Large intestine (tissue), 12 donors: Measurements from ENCODE around the gene ASRGL1. TPM values are rescaled to one million over a fixed set of nuclear protein-coding genes. Genes with fewer than 3 reads are reported as not detected.

ENCODE experiments used
- DNase-seq, 2 donors: peaks; one replicate each; pipeline versions ENCODE4 v3.0.0 to v3.0.0-alpha.2; 2013
- H3K27ac ChIP-seq: one replicate; pipeline ENCODE4 v1.5.1; 2013; ENCODE audit warnings: low read length
- H3K27me3 ChIP-seq: 2 replicates; pipeline ENCODE4 v1.6.1; 2013; ENCODE audit warnings: low read length; ENCODE audit not compliant: control insufficient read depth, insufficient read depth
- H3K36me3 ChIP-seq: 2 replicates; pipeline ENCODE4 v1.6.1; 2013; ENCODE audit warnings: low read length; ENCODE audit not compliant: control insufficient read depth, insufficient read depth
- H3K4me1 ChIP-seq: one replicate; pipeline ENCODE4 v1.6.1; 2013; ENCODE audit warnings: low read length; ENCODE audit not compliant: control insufficient read depth, insufficient read depth
- H3K4me3 ChIP-seq: one replicate; pipeline ENCODE4 v1.5.1; 2013; ENCODE audit warnings: low read length
- H3K9me3 ChIP-seq: one replicate; pipeline ENCODE4 v1.6.1; 2013; ENCODE audit warnings: mild to moderate bottlenecking, low read depth, low read length, moderate library complexity; ENCODE audit not compliant: control insufficient read depth
- WGBS: methylation state at CpG from one replicate; pipeline ENCODE4 v1.1.5; 2013; ENCODE audit warnings: low lambda C conversion rate; ENCODE audit not compliant: insufficient coverage; 5-methylcytosine and 5-hydroxymethylcytosine counted together
- long read RNA-seq, 11 donors: transcript quantifications; one replicate each; lab custom pipeline, GENCODE V29; 2026
- polyA plus RNA-seq: library from polyadenylated mRNA; unstranded; fragments of 120-200 nt; gene quantifications from one replicate; pipeline ENCODE4 v1.2.1, GENCODE V29; 2013

The ASRGL1 gene
- polyA plus RNA-seq: 5.4 TPM
- long read RNA-seq, donor 1, partial matches to known transcripts: 0 of 2 reads
- long read RNA-seq, donor 1, other reads (novel, unspliced or antisense): 0 of 2 reads
- long read RNA-seq, donor 2, partial matches to known transcripts: 0 of 3 reads
- long read RNA-seq, donor 2, other reads (novel, unspliced or antisense): 0 of 3 reads
- long read RNA-seq, donor 3: 0 reads
- long read RNA-seq, donor 4, partial matches to known transcripts: 0 of 1 reads
- long read RNA-seq, donor 4, other reads (novel, unspliced or antisense): 0 of 1 reads
- long read RNA-seq, donor 5, partial matches to known transcripts: 0 of 4 reads
- long read RNA-seq, donor 5, other reads (novel, unspliced or antisense): 0 of 4 reads
- long read RNA-seq, donor 6, partial matches to known transcripts: 0 of 1 reads
- long read RNA-seq, donor 6, other reads (novel, unspliced or antisense): 0 of 1 reads
- long read RNA-seq, donor 7, partial matches to known transcripts: 0 of 4 reads
- long read RNA-seq, donor 7, other reads (novel, unspliced or antisense): 0 of 4 reads
- long read RNA-seq, donor 8, partial matches to known transcripts: 0 of 5 reads
- long read RNA-seq, donor 8, other reads (novel, unspliced or antisense): 0 of 5 reads
- long read RNA-seq, donor 9, partial matches to known transcripts: 0 of 2 reads
- long read RNA-seq, donor 9, other reads (novel, unspliced or antisense): 0 of 2 reads
- long read RNA-seq, donor 10, partial matches to known transcripts: 0 of 1 reads
- long read RNA-seq, donor 10, other reads (novel, unspliced or antisense): 0 of 1 reads
- long read RNA-seq, donor 11, partial matches to known transcripts: 0 of 4 reads
- long read RNA-seq, donor 11, other reads (novel, unspliced or antisense): 0 of 4 reads

DNA sequence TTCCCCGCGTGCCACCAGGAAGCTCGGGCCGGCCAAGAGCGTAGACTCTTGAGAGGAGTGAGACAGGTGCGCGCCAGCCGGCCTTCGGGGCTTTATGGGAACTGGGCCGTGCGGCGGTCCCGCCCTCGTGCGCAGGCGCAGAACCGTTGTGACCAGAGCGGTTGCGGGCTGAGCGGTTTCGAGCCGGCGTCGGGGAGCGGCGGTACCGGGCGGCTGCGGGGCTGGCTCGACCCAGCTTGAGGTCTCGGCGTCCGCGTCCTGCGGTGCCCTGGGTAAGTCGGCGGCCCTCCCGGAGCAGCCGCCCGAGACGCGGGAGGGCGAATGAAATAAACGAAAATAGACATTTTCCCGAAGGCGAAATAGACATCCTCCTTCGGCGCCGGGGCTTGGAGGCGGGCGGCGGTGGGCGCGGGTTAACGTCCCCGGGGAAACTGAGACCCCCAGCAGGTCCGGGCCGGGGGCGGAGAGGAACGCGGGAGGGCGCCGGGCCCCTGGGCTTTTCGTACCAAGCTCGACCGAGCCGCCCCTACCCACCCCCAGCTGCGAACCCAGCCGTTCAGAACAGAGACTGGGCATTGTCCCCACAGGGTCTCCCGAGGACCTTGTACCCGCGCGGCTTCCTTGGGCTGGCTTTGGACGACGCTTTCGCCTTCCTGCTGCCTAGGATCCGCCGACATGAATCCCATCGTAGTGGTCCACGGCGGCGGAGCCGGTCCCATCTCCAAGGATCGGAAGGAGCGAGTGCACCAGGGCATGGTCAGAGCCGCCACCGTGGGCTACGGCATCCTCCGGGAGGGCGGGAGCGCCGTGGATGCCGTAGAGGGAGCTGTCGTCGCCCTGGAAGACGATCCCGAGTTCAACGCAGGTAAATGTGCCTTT lies at the start of gene ASRGL1:
ASRGL1 (plus strand) TSS at position 146 of the 879 bp plus-strand sequence; CDS start at position 676, 530 bp downstream.
- no CpG with 5 or more reads among the region's 98 CpGs for WGBS
- DNase-seq: peak; percentile 75 to 78
- Histone ChIP-seq H3K4me3 (peak within 1 kb of the TSS; percentile 57), H3K9me3 (no peaks in the 10 kb centered on the region), H3K36me3 (no peaks in the 10 kb centered on the region), H3K27me3 (peaks cover 9% of the 10 kb centered on the region), H3K27ac (no peak within 1 kb of the TSS), H3K4me1 (peaks cover 7% of the 10 kb centered on the region)

DNA sequence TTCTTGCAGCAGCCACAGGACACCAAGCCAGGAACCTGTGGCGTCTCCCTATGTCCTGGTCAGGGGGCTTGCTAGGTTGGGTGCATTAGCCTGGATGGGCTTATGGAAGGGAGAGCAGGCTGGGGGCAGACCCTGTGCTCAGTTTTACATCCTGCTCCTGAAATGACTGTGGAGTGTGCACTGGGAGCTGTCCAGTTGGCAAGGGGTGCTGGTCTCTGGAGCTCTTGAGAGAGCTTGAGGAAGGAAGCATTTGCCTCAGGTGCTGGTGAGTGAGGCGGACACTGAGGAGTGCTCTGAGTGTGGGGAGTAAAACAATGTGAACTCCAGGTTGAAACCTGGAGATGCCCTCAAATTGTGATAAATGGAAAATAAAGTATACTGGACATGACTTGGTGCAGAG lies 41.7 kb upstream of the ASRGL1 start:
- Histone ChIP-seq H3K27ac (no peak overlapping the region), H3K4me1 (no peaks in the 10 kb centered on the region), H3K36me3 (no peaks in the 10 kb centered on the region), H3K4me3 (no peak overlapping the region), H3K9me3 (no peaks in the 10 kb centered on the region), H3K27me3 (peaks cover 6% of the 10 kb centered on the region)
- no CpG with 5 or more reads among the region's 2 CpGs for WGBS
- DNase-seq: peak in 1 of 2 donors; percentile 17

DNA sequence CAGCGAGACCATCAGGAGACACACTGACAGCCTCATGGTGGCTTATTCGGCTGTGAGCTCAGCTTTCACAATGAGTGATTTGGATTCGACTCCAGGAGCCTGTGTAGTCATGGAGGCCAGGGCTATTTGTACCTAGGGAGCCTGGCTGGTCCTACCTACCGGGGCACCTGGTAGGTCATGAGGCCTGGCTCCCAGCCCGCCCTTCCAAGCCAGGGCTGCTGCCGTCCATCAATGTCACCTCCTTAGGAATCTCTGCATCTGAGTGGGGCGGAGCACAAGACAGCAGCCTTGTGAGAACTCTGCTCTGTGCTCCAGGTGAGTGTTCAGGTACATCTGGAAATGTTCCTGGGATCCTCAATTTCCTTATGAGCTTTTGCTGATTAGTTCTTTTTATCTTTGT lies 38.3 kb upstream of the ASRGL1 start, which contains the start of gene SCGB1D4:
SCGB1D4 (minus strand) TSS at position 101 of the 400 bp plus-strand sequence; CDS start at position 36, 65 bp downstream.
- no peak within 1 kb of the TSS for H3K27ac ChIP-seq
- no peaks in the 10 kb centered on the region for H3K9me3 ChIP-seq
- no peaks in the 10 kb centered on the region for H3K4me1 ChIP-seq
- DNase-seq: no peak
- H3K36me3 ChIP-seq: no peaks in the 10 kb centered on the region
- WGBS: 80% methylated on average over 1 of the region's 7 CpGs
- H3K27me3 ChIP-seq: peaks cover 11% of the 10 kb centered on the region
- no peak within 1 kb of the TSS for H3K4me3 ChIP-seq

DNA sequence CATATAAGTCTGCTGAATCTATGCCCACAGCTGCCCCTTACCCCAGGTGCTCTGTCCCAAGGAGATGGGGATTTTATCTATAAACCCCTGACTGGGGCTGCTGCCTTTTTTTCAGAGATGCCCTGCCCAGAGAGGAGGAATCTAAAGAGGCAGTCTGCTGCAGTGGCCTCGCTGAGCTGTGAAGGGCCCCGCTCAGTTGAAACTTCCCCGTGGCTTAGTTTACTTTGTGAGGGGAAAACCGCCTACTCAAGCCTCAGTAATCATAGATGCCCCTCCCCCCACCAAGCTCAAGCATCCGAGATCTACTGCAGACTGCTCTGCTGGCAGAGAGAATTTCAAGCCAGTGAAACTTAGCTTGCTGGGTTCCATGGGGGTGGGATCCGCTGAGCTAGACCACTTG lies 31.0 kb upstream of the ASRGL1 start:
- WGBS: no CpG with 5 or more reads among the region's 6 CpGs

DNA sequence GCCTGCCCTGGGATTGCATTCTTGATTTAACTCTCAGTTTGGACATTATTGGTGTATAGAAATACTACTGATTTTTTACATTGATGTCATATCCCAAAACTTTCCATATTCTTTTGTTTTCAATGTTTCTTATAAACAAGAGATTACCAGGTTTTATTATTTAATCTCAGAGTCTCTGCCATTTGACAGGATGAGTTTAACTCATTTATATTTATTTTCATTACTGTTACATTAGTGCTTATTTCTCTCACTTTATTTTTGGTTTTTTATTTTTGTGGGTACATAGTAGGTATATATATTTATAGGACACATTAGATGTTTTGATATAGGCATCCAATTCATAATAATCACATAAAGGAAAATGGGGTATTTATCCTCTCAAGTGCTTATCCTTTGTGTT lies 29.3 kb upstream of the ASRGL1 start:
- Histone ChIP-seq H3K27me3 (peaks cover 3% of the 10 kb centered on the region), H3K27ac (no peak overlapping the region), H3K9me3 (no peaks in the 10 kb centered on the region), H3K36me3 (no peaks in the 10 kb centered on the region), H3K4me3 (no peak overlapping the region), H3K4me1 (no peaks in the 10 kb centered on the region)
- no peak for DNase-seq

More for the DNA sequence above, 31.0 kb upstream of the ASRGL1 start:
- no peak overlapping the region for H3K27ac ChIP-seq
- H3K9me3 ChIP-seq: no peaks in the 10 kb centered on the region
- H3K36me3 ChIP-seq: no peaks in the 10 kb centered on the region
- peaks cover 6% of the 10 kb centered on the region for H3K27me3 ChIP-seq
- H3K4me1 ChIP-seq: no peaks in the 10 kb centered on the region
- no peak overlapping the region for H3K4me3 ChIP-seq
- no peak for DNase-seq

DNA sequence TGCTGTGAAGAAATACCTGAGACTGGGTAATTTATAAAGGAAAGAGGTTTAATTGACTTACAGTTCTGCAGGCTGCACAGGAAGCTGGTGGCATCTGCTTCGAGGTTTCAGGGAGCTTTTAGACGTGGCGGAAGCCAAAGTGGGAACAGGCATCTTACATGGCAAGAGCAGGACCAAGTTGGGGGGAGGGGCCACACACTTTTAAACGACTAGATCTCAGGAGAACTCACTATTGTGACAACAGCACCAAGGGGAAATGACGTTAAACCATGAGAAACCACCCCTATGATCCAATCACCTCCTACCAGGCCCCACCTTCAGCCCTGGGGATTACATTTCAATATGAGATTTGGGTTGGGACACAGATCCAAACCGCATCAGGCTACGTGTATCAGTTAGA lies 27.3 kb upstream of the ASRGL1 start:
- Histone ChIP-seq H3K4me3 (no peak overlapping the region), H3K27ac (no peak overlapping the region), H3K4me1 (no peaks in the 10 kb centered on the region), H3K36me3 (no peaks in the 10 kb centered on the region), H3K27me3 (peaks cover 3% of the 10 kb centered on the region), H3K9me3 (no peaks in the 10 kb centered on the region)
- no CpG with 5 or more reads among the region's 7 CpGs for WGBS
- no peak for DNase-seq

DNA sequence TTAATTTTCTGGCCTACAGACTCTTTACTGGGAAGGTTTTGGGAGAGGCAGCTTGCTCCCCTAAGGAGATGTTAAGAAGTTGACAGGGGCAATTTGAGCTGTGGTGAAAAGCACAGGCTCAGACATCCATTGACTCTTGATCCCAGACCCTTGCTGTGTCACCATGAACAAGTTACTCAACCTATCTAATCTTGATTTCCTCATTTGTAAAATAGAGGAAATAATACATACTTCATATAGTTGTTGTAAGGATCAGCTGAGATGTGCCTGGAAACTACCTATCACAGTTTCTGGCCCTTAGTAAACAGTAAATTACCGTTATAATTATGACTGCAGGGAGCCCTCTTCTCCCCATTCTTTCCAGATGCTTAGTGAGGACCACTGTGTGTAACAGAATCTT lies 21.8 kb upstream of the ASRGL1 start:
- no peak overlapping the region for H3K27ac ChIP-seq
- WGBS: no CpG with 5 or more reads among the region's 1 CpG
- DNase-seq: no peak

DNA sequence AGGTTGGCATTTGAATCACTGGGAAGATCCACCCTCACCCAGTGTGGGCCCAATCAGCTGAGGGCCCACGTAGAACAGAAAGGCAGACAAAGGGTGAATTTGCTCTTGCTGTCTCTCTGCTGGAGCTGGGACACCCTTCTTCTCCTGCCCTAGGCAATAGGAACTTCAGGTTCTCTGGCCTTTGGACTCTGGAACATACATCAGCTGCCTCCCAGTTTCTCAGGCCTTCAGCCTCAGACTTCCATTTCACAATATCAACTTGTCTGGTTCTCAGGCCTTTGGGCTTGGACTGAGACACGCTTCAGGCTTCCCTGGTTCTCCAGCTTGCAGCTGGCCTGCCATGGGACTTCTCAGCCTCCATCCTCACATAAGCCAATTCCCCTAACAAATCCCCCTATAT lies 14.7 kb upstream of the ASRGL1 start:
- peak; percentile 58 to 80 for DNase-seq
- H3K27me3 ChIP-seq: no peaks in the 10 kb centered on the region
- H3K4me1 ChIP-seq: peaks cover 12% of the 10 kb centered on the region
- no CpG with 5 or more reads among the region's 2 CpGs for WGBS
- H3K36me3 ChIP-seq: no peaks in the 10 kb centered on the region
- H3K27ac ChIP-seq: peak overlapping the region; percentile 62
- H3K4me3 ChIP-seq: no peak overlapping the region
- no peaks in the 10 kb centered on the region for H3K9me3 ChIP-seq

More for the DNA sequence above, 21.8 kb upstream of the ASRGL1 start:
- Histone ChIP-seq H3K27me3 (no peaks in the 10 kb centered on the region), H3K4me1 (no peaks in the 10 kb centered on the region), H3K36me3 (no peaks in the 10 kb centered on the region), H3K9me3 (no peaks in the 10 kb centered on the region), H3K4me3 (no peak overlapping the region)

DNA sequence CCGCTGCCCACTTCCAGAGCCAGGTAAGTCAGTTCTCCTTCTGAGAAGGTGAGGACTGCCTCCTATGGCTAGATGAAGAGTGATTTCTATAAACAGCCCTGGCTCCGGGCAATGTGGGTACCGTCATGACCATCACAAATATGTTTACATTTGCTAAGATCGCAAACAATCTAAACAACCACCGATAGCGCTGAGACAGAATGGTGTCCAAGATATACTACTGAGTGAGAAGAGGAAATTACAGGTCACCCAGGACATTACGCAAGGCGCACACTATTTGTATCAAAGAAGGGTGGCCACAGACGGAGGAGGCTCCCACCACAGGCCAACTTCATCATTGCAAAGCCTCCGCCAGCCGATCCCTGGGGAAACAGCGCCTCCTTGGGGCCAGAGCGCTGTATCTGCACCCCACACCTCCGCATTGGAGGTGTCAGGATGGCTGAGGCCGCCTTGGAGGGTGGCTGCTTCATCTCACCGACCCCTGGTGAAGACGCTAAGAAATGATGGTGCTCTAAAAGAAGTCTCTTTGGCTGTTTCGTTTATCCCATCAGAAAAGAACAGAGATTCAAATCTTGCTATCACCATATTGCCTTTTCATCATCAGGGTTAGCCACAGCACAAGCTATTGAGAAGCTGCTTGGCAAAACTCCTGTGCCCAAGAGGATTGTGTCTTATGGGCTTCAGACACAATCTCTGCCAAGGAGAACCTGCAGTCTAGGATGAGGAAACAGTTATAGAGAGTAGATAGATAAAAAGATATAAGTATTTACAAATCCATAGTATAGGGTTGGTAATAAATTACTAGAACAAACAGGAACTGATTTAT lies 12.3 kb upstream of the ASRGL1 start:
- H3K4me3 ChIP-seq: no peak overlapping the region
- DNase-seq: peak; percentile 9 to 13
- H3K9me3 ChIP-seq: no peaks in the 10 kb centered on the region
- WGBS: no CpG with 5 or more reads among the region's 18 CpGs
- peaks cover 12% of the 10 kb centered on the region for H3K4me1 ChIP-seq
- no peaks in the 10 kb centered on the region for H3K27me3 ChIP-seq
- H3K27ac ChIP-seq: no peak overlapping the region
- no peaks in the 10 kb centered on the region for H3K36me3 ChIP-seq
